OCI-LY1 (cell line): ENCODE measurements around the gene GATD1.
A peak's percentile ranks its signal among the peaks of the same experiment; 100 is the strongest.

Experiments
- H2AFZ ChIP-seq: fragments of 200-600 bp; sonication (generic), shearing (Covaris generic); 2 replicates; pipeline ENCODE4 v1.6.0; 2014; ENCODE audit warnings: antibody characterized with exemption, mild to moderate bottlenecking, low read length
- H3F3A ChIP-seq: fragments of 200-600 bp; sonication (generic), shearing (Covaris generic); 2 replicates; pipeline ENCODE4 v1.6.0; 2014; ENCODE audit warnings: mild to moderate bottlenecking, antibody characterized with exemption, low read length, moderate library complexity; ENCODE audit not compliant: insufficient read depth
- H3K27ac ChIP-seq: fragments of 200-600 bp; sonication (generic); 2 replicates; pipeline ENCODE4 v1.5.1; 2014; ENCODE audit warnings: low read length, mixed run types, mild to moderate bottlenecking, low read depth; ENCODE audit not compliant: poor library complexity, severe bottlenecking
- H3K27me3 ChIP-seq: fragments of 200-600 bp; sonication (generic); 2 replicates; pipeline ENCODE4 v1.6.0; 2014; ENCODE audit warnings: antibody characterized with exemption, mild to moderate bottlenecking, low read length, moderate library complexity; ENCODE audit not compliant: insufficient read depth
- H3K36me3 ChIP-seq: fragments of 200-600 bp; sonication (generic); 2 replicates; pipeline ENCODE4 v1.6.1; 2014; ENCODE audit warnings: mild to moderate bottlenecking, antibody characterized with exemption, low read length, moderate library complexity, mixed read lengths; ENCODE audit not compliant: insufficient read depth
- H3K4me1 ChIP-seq: fragments of 200-600 bp; sonication (generic); 2 replicates; pipeline ENCODE4 v1.5.1; 2014; ENCODE audit warnings: mild to moderate bottlenecking, low read length, moderate library complexity; ENCODE audit not compliant: insufficient read depth, severe bottlenecking
- H3K4me2 ChIP-seq: fragments of 200-600 bp; sonication (generic), shearing (Covaris generic); 2 replicates; pipeline ENCODE4 v1.6.1; 2014; ENCODE audit warnings: low read length
- H3K4me3 ChIP-seq: fragments of 200-600 bp; sonication (generic); 2 replicates; pipeline ENCODE4 v1.5.1; 2014; ENCODE audit warnings: low read length, low read depth, mild to moderate bottlenecking, mixed read lengths; ENCODE audit not compliant: poor library complexity, severe bottlenecking
- H3K79me2 ChIP-seq: fragments of 200-600 bp; shearing (Covaris generic); 2 replicates; pipeline ENCODE4 v1.6.1; 2016; ENCODE audit warnings: mixed run types, low read length, mixed read lengths; ENCODE audit not compliant: insufficient read depth
- H3K9ac ChIP-seq: fragments of 200-600 bp; sonication (generic), shearing (Covaris generic); 2 replicates; pipeline ENCODE4 v1.6.1; 2014; ENCODE audit warnings: mild to moderate bottlenecking, low read length, mixed read lengths
- H3K9me2 ChIP-seq: fragments of 200-600 bp; sonication (generic), shearing (Covaris generic); 2 replicates; pipeline ENCODE4 v1.6.1; 2014; ENCODE audit warnings: low read depth, mild to moderate bottlenecking, low read length, mixed read lengths
- H3K9me3 ChIP-seq: fragments of 200-600 bp; shearing (Covaris generic); 2 replicates; pipeline ENCODE4 v1.6.1; 2014; ENCODE audit warnings: low read length, mixed read lengths
- H4K20me1 ChIP-seq: fragments of 200-600 bp; sonication (generic), shearing (Covaris generic); 2 replicates; pipeline ENCODE4 v1.6.0; 2016; ENCODE audit warnings: mild to moderate bottlenecking, low read length; ENCODE audit not compliant: insufficient read depth
- CTCF ChIP-seq: fragments of 200-600 bp; sonication (generic), shearing (Covaris generic); IDR thresholded peaks from 2 replicates; pipeline ENCODE4 v1.5.1; 2017; ENCODE audit warnings: mild to moderate bottlenecking, antibody characterized with exemption, low read length, moderate library complexity, mixed read lengths
- EZH2 ChIP-seq: fragments of 200-600 bp; sonication (generic), shearing (Covaris generic); IDR thresholded peaks from 2 replicates; pipeline ENCODE4 v1.8.0; 2017; ENCODE audit warnings: borderline replicate concordance, mixed run types, mild to moderate bottlenecking, antibody characterized with exemption, low read length, moderate library complexity, mixed read lengths

GATD1 gene

GRCh38 chr11:766106-766935 lies 11.0 kb downstream of the GATD1 start:
- H3K4me2 ChIP-seq, result no peak overlapping the region
- H3F3A ChIP-seq, result no peaks in the 10 kb centered on the region
- no peaks in the 10 kb centered on the region for H4K20me1 ChIP-seq

DNA sequence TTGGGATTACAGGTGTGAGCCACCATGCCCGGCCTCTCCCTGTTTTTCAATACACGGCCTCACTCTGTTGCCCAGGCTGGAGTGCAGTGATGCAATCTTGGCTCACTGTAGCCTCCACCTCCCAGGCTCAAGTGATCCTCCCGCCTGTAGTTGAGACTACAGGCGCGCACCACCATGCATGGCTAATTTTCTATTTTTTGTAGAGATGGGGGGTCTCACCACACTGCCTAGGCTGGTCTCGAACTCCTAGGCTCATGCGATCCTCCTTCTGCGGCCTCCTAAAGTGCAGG lies 11.5 kb downstream of the GATD1 start:
- Histone ChIP-seq H2AFZ (no peak overlapping the region), H3K9me2 (no peaks in the 10 kb centered on the region), H3K36me3 (peaks cover 75% of the 10 kb centered on the region), H3K79me2 (no peaks in the 10 kb centered on the region), H4K20me1 (no peaks in the 10 kb centered on the region), H3K9me3 (no peaks in the 10 kb centered on the region), H3K4me3 (no peak overlapping the region), H3K9ac (no peak overlapping the region), H3K4me1 (peaks cover 5% of the 10 kb centered on the region), H3K4me2 (no peak overlapping the region), H3K27ac (no peak overlapping the region), H3F3A (no peaks in the 10 kb centered on the region), H3K27me3 (no peaks in the 10 kb centered on the region)
- no peak for TF ChIP-seq CTCF
- TF ChIP-seq EZH2, result no peak

More at GRCh38 chr11:766106-766935, 11.0 kb downstream of the GATD1 start:
- Histone ChIP-seq H3K79me2 (no peaks in the 10 kb centered on the region), H3K4me3 (no peak overlapping the region), H3K36me3 (peaks cover 75% of the 10 kb centered on the region), H3K27ac (no peak overlapping the region), H3K4me1 (peaks cover 5% of the 10 kb centered on the region), H2AFZ (no peak overlapping the region), H3K9me3 (no peaks in the 10 kb centered on the region), H3K27me3 (no peaks in the 10 kb centered on the region), H3K9ac (no peak overlapping the region), H3K9me2 (no peaks in the 10 kb centered on the region)
- TF ChIP-seq EZH2, result no peak
- TF ChIP-seq CTCF, result no peak

- Histone ChIP-seq H3K4me1 (peaks cover 5% of the 10 kb centered on the region), H3K9ac (no peak overlapping the region), H3F3A (no peaks in the 10 kb centered on the region), H4K20me1 (no peaks in the 10 kb centered on the region), H2AFZ (no peak overlapping the region), H3K4me2 (no peak overlapping the region), H3K9me2 (no peaks in the 10 kb centered on the region), H3K4me3 (no peak overlapping the region), H3K36me3 (peaks cover 74% of the 10 kb centered on the region), H3K9me3 (no peaks in the 10 kb centered on the region), H3K27ac (no peak overlapping the region), H3K79me2 (no peaks in the 10 kb centered on the region), H3K27me3 (no peaks in the 10 kb centered on the region)
- TF ChIP-seq EZH2 (no peak), CTCF (peak; percentile 72)
These were observed 12.1 kb downstream of the GATD1 start for GRCh38 chr11:765025-765801.
